GM10266 (cell line): ENCODE measurements around the gene ANKRD34C.
"Not testable (repeated sequence)": the region's sequence is repeated elsewhere in the genome, so short reads cannot be mapped to it uniquely, and the experiment has no call there.

Source experiments
- DNase-seq: peaks from one replicate; pipeline ENCODE4 v3.0.0; 2012; ENCODE audit errors: extremely low spot score
- TF ChIP-seq, protein P1 (sequence below): IDR thresholded peaks from 2 replicates; pipeline ENCODE4 v1.5.1; 2012; ENCODE audit warnings: mild to moderate bottlenecking, low read depth; ENCODE audit not compliant: control insufficient read depth, insufficient read depth; ENCODE audit errors: missing control alignments

The ANKRD34C gene

DNA sequence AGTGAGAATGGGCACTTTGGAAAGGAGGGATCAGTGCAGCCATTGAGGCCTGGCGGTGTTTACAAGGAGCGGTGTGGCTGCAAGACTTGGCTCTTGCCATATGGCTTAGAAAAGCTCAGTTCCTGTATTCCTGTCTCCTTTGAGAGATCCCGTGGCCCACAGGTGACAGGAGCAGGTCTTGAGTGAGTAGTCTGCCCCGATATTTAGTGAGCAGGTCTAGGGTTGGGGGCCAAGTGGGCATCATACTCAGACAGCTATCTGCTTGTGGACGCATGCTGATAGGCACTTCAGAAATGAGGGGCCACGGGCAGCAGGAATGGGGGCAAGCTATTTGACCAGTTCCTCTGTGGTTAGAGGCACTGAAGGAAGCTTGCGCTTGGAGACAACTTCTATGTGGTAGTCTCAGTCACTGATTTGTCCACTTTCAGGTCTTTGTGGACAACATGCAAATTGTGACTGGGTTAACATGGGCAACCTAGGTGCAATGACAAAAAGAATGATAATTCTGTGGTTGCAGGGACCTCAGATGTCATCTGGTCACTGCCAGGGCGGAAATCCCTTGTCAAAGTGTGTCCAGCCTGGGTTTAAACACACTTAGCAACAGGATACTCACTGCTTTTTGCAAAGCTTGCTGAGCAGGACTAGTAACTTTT, 29.5 kb downstream of the ANKRD34C start:
- DNase-seq, result no peak

DNA sequence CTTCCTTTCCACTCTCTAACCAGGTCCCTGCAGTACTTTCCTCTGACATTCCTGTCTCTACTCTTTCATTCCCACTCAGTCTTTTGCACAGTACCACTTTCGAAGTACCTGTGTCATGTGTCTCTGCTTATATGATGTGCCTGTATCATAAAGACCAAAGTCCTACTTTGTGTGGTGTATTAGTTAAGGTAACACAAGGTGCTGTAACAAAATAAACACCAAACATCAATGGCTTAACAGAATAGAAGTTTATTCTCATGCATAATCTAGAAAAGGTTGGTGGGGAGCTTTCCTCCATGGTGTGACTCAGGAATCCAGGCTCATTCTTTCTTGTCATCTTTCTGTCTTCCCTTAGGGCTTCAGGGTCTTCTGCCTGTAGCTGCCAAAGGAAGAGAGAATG, 31.7 kb downstream of the ANKRD34C start:
- no peak for DNase-seq
- TF ChIP-seq, protein P1, sequence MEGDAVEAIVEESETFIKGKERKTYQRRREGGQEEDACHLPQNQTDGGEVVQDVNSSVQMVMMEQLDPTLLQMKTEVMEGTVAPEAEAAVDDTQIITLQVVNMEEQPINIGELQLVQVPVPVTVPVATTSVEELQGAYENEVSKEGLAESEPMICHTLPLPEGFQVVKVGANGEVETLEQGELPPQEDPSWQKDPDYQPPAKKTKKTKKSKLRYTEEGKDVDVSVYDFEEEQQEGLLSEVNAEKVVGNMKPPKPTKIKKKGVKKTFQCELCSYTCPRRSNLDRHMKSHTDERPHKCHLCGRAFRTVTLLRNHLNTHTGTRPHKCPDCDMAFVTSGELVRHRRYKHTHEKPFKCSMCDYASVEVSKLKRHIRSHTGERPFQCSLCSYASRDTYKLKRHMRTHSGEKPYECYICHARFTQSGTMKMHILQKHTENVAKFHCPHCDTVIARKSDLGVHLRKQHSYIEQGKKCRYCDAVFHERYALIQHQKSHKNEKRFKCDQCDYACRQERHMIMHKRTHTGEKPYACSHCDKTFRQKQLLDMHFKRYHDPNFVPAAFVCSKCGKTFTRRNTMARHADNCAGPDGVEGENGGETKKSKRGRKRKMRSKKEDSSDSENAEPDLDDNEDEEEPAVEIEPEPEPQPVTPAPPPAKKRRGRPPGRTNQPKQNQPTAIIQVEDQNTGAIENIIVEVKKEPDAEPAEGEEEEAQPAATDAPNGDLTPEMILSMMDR, result no peak

More for the DNA sequence above, 29.5 kb downstream of the ANKRD34C start:
- TF ChIP-seq, protein P1, result no peak

DNA sequence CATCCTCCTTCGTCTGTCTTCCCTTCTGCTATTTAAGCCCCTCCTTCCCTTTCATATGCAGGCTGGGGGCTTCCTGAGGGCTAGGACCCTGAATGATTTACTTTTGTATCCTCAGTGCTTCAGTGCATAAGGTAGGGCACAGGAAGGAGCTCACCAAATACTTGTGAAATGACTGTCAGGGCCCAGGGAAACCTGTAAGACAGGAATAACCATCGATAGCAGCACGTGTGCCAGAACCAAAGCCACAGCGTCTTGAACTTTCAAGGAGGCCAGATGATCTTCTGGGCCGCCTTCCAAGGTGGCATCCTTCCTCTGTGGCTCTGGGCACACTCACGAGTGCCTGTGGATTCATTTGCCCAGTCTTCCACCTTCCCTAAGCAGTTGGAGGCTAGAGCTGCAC, 32.3 kb downstream of the ANKRD34C start:
- DNase-seq, result no peak
- TF ChIP-seq, protein P1, result no peak

DNA sequence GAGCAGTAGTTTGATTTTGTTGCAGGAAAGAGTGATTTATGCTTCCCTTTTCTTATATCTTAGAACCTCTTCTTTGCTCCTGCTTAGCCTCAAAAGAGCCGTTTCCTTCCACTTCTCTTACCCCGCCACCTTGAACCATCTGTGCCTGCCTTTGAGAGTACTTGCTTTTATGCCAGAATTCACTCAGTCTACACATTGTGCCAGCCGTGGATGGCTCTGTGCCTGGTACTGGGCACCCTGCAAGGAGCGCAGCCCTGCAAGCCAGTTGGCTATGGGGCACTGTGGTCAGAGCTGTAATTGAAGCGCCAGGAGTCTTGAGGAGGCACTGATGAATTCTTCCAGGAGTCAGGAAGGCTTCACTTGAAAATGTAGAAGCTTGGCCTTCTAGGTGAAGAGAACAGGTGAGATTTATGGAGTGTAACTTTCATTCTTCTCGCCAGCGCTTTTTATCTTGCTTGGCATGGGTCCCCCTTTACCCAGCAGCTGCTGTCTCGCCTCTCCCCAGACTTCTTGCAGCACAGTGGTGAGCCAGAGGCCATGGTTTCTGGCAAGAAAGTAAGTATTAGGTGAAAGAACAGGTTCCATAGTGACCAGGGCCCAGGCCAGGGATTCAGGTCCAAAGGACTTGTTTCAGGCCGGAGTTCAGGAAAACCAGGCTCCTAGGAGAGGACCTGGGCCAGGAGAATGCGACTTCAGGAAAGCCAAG, 33.3 kb downstream of the ANKRD34C start:
- TF ChIP-seq, protein P1, result no peak
- no peak for DNase-seq

DNA sequence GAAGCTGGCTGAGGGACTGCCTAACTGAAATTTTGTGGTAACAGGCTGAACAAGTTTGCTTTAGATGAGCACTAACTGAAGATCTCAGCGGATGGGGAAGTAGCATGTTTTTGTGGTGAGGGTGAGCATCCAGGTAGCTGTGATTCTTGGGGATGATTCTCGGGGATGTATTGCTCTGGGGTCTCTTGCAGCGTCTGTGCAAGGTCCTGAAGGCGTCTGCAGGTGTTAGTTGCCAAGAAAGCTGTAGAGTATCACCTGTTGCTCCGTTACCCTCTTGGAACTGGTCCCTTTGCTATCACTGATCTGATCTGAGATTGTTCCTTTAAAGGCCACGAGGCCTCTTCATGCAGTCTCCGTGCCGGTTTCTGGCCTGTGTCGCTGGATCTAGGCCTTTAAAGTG, 34.3 kb downstream of the ANKRD34C start:
- TF ChIP-seq, protein P1, result no peak
- DNase-seq, result no peak

DNA sequence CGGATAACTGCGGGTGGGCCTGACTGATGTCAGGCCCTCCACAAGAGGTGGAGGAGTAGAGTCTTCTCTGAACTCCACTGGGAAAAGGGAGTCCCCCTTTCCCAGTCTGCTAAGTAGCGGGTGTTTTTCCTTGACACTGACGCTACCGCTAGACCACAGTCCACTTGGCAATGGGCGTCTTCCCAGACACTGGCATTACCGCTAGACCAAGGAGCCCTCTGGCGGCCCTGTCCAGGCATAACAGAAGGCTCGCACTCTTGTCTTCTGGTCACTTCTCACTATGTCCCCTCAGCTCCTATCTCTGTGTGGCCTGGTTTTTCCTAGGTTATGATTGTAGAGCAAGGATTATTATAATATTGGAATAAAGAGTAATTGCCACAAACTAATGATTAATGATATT, 37.5 kb downstream of the ANKRD34C start:
- DNase-seq, result not testable (repeated sequence)

DNA sequence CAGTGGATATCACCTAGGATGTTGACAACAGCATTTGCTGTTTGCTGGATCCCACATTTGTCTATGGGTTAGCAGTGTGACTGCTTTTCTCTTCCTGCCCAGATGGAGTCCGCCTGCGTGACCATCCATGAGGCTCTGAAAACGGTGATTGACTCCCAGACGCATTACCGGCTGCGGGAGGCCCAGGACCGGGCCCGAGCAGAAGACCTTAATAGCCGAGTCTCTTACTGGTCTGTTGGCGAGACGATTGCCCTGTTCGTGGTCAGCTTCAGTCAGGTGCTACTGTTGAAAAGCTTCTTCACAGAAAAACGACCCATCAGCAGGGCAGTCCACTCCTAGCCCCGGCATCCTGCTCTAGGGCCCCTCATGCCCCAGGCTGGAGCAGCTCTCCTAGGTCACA, 39.4 kb downstream of the ANKRD34C start:
- DNase-seq, result no peak
- TF ChIP-seq, protein P1, result no peak
